ENCODE measurements around the gene HDAC2.
"Not testable (repeated sequence)": the region's sequence is repeated elsewhere in the genome, so short reads cannot be mapped to it uniquely, and the experiment has no call there.

Gene HDAC2

DNA sequence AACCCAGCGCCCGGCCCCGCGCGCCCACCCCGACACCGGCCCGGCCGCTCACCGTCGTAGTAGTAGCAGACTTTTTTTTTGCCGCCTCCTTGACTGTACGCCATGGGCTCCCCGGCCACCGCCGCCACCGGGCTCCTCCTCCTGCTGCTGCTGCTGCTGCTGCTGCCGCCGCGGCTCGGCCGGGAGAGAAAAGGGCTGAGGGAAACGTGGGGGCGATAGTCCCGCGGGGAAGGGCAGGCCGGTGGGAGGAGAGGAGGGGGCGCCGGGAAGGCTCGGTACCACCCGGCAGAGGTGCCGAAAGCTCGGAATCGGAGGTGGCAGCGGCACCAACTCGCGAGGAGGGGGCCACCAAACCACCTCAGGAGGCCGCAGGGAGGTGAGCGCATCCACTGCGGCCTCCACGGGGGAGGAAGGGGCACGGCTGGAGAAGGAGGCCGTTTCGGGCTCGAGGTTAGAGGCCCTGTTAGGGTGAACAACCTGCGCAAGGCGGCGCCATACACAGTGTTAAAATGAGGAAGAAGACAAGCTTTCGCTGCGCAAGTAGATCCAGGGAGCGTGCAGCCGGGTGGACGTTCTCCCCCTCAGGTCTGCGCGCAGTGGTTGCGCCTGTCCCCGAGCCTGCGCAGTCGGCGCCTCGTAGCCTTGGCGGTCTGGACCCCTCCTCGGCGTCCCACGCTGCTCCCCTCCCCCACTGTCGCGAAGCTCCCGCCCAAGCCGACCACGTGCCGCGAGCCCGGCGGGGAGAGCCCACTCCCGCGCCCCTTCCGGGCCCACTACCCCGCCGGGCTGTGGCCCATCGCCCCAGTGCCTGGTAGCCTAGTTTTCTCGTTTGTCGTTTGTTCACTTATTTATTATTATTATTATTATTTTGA, at the start of gene HDAC2:
TSS of gene HDAC2 (minus strand) at position 344 of the 872 bp plus-strand sequence. CDS start at position 104, 240 bp downstream.
- DNase-seq = peak; percentile 74

DNA sequence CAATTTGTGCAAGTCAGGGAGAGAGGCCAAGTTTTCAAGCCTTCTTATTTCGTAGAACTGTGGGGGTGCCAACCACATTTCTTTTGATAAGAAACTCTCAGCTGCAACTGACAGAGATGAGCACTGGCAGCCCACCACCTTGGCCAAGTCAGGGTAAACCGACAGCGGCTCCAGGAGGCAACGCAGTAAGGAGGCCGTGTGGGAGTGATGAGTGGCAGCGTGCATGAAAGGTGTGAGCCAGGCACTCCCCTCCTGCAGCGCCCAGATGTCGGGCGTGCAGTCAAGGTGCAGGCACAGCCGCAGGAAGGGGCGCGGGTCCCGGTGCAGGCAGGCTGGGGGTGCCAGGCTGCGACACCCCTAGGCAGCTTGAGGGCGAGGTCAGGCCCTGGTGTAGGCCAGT, 49.2 kb upstream of the HDAC2 start:
- DNase-seq = no peak

DNA sequence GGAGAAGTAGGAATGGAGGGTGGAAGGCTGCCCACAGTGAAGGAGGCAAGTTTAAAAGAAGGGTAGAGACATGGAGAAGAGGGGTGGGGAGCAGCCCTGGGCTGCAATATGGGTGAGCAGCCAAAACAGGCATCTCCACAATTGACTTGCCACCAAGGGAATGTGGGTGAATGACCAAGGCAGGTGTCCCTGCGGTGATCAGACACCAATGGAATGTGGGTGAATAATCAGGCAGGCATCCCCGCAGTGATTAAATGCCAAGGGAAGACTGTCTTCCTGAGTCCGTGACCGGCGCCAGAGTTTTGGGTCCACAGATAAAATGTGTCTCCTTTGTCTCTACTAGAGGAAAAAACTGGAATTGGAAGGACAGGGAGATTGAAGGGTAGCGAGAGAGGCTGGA, 46.2 kb upstream of the HDAC2 start:
- not testable (repeated sequence) for DNase-seq

DNA sequence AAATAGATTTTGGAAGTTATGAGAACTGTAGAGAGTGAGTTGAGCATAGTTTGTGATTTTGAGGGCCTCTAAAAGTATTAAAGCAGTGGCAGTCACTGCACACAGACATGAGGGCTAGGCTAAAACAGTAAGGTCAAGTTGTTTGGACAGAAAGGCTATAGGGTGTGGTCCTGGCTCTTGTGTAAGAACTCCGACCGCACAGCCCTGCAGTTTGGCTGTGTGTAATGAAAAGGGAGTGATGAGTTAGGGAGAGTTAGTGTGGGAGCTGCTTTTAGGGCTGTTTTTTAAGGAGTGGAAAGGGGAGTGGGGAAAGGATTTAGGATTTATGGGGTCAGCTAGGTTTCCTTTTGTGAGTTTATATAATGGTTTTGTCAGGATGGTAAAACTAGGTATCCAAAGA, 43.2 kb upstream of the HDAC2 start:
- not testable (repeated sequence) for DNase-seq

DNA sequence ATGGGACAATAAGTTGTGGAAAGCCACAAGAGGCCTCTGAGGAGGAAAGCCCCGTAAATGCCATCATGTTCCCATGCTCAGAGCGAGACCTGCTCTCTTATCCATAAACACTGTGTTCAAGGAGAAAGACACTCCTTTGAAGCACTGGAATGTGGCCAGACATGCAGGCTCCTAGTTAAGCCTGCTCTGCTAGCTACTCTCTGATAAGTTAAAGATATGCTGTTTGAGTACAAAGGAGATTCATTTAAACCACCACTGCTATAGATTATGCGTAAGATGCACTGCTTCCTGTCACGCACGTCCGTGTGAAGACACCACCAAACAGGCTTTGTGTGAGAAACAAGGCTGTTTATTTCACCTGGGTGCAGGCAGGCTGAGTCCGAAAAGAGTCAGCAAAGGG, 40.5 kb upstream of the HDAC2 start:
- DNase-seq = not testable (repeated sequence)

DNA sequence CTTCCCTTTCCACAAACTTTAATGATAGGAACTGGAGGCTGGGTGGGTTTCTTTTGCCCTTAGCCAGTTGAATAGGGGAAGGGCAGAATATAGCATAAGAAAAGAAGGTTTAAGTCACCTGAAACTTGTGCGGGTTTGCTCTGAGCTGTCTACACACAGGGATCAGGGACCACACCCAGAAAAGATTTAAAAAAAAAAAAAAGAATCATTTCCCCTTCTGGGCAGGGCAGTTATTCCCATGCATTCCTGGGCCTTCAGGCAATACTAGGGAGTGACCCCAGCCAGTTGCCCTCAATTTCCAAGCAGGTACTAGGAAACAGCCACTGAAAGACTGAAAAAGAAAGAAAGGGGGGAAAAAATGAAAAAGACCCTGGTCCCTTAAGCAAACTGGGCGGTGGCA, 39.6 kb upstream of the HDAC2 start:
- DNase-seq = no peak

DNA sequence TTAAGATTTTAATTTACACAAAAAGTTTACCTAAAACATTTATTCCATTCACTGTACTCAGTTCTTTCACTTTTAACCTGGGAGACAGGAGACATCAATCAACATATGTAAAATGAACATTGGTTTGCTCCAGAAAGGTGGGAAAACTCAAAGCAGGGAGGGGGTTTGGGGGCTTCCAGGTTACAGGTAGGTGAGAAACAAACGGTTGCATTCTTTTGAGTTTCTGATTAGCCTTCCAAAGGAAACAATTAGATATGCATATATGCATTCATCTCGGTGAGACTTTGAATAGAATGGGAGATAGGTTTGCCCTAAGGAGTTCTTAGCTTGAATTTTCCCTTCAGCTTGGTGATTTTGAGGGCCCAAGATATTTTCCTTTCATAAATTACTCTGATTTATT, 38.2 kb upstream of the HDAC2 start:
- DNase-seq = no peak

DNA sequence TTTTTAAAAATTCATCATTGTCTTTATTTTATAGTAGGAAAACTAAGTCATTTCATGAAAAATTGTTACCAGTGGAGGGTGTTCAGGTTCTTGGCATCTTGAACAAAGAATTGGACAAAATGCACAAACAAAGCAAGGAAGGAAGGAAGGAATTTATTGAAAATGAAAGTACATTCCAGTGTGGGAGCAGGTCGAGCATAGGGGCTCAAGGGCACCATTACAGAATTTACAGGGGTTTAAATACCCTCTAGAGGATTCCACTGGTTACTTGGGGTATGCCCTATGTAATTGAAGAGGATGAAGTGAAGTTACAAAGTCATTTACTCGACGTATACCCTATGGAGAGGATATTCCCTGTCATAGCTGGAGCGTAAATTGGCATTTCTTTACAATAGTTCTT, 37.4 kb upstream of the HDAC2 start:
- DNase-seq = no peak

DNA sequence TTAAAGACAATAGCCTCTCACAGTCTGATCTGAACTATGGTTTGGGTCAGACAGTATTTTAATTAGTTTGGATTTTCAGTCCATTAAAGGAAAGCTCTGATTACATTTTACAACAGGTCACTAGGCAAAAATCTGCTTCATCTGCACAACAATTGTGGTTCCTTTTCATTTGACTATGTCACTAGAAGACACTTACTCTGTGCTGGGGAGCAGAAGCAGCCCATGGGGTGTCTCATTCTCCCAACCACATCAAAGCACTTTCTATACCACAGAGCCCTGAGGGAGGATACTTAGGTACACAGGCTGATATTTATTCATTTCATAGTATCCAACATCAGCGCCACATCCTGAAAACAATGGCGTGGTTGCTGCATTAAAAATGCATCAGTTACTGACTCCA, 36.6 kb upstream of the HDAC2 start:
- DNase-seq = no peak

DNA sequence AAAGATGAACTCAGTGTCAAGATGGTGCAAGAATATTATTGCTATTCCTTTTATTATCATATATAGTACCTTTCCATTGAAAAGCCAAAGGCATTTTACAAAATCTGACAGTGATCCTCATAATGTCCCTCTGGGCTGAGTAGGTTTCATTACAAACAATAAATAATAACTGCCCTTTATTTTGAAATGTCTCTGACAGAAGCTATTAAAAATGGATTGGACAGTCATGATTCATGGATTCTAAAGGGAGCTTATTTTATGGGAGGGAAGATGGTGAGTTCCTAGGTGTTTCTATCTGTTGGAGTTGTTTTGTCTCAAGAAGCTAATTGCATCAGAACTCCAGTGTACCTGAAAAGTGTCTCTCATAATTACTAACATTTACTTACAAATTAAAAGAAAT, 30.4 kb upstream of the HDAC2 start:
- no peak for DNase-seq

DNA sequence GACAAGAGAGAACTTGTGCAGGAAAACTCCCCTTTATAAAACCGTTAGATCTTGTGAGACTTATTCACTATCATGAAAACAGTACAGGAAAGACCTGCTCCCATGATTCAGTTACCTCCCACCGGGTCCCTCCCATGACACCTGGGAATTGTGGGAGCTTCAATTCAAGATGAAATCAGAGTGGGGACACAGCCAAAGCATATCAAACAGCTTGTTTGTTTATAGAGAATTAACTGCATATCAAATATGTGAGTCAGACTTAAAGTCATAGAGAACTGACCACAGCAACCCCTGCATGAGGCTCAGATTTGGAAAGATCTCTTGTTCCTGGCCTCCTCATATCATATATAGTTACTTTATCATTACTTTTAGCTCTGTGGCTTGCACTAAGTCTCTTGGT, 29.1 kb upstream of the HDAC2 start:
- no peak for DNase-seq

DNA sequence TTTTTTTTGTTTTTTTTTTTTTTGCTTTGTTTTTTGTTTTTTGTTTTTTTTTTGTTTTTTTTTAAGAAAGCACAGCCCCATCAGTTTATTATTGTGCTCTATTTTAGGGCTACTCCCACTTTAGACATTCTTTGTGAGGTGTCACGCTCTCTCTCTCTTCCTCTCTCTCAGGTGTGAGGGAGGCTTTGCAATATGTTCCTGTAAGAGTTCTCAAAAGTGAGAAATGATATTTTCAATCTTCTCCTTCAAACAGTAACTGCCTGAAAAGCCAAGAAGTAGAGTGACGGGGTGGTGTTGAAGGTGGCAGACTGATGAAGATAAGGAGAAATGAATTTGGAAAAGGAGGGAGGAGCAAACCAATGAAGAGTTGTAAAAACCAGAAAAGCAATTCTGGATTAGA, 28.3 kb upstream of the HDAC2 start:
- DNase-seq = no peak

DNA sequence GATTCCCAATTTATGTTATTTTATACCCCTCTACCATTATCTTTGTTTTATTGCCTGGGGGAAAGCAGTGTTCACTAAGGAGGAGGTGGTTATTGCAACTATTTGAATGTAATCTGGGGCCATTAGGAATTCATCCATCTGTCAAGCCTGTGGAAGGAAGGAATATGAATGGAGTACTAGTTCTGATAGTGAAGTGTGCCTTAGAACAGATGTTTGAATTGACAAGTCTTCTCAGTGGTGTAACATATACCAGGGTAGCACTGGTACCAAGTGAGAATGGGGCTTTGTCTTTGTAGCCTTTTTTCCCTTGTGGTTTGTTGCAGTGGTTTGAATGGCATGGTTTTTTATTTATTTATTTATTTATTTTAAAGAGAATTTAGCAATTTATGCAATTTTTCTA, 27.9 kb upstream of the HDAC2 start:
- DNase-seq = no peak

DNA sequence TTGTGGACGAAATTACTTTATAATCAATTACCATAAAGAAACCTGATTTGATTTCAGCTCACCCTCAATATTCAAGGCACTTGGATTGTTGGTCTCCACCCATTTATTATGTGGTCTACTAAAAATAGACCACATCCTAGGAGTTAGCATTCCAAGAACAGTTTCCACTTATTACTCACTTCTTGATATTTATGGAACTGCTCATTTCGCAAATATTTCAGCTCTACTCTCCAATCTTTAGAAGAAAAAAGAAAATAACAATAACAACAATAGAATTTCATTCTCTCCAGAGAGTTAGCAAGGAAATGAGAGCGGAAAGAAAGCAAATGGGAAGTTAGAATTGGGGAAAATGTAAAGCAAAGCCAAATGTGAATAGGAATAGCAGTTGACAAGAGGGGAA, 26.2 kb upstream of the HDAC2 start:
- DNase-seq = no peak

DNA sequence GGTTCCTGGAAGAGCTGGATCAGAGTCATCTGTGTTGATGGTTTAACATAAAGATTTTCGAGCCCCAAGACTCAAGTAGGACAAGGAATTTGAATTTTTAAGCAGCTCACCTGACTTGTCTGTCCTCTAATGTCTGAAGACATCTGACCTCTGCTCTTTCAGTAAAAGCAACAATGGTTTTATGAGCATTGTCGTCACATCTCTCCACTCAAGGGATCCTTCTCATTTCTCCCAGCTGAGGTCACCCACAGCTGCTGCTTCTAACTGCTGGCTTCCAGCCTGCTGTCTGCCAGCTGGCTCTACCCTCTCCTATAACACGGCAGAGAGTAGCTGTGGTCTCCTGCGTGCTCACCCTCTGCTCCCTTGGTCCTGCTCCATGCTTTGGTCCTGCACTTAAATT, 24.7 kb upstream of the HDAC2 start:
- peak; percentile 88 for DNase-seq

DNA sequence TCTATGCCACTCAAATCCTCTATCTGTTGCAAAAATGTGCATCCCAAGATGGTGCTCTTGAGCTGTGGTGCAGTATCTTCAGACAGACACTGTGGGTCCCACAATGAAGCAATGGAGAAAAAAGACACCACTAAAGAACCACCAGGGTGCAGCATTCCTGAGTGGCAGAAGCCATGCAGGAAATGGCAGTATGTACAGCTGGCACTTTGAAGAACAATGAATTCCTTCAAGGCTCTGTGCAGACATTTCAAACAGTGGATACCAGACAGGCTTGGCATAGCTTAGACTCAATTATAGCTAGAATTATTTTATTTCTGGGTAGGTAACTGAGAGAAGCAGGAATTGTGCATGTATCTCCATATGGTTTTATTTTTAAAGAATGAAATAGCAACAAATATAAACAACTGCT, 24.0 kb upstream of the HDAC2 start:
- peak; percentile 93 for DNase-seq

DNA sequence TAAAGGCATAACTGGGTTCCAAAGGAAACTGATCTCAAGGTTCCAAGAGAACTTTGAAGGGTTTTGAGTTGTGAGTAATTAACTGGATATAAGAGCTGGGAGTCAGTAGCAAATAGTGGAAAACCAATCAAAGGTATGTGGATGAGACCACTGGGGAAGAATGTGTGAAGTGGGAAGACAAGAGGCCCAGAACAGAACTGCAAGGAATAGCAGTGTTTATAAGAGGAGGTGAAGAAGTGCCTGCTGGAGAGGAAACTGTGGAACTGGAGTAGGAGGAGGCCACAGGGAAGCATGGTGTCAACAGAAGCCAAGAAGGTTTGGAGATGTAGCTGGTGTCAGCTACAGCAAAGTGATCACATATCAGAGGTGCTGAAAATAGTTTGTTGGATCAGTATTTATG, 18.7 kb upstream of the HDAC2 start:
- no peak for DNase-seq

DNA sequence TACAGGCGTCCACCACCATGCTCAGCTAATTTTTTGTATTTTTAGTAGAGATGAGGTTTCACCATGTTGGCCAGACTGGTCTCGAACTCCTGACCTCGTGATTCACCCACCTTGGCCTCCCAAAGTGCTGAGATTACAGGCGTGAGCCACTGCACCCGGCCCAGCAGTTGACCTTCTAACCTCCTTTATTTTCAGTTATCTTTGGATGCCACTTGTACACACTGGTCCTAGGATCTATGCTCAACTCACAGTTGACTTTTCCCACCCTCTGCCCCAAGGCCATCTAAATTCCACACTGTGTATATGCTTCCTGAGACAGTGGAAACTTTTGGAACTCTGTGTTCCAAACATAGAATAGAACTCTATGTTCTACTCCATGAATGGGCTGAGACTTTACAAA, 11.7 kb upstream of the HDAC2 start:
- not testable (repeated sequence) for DNase-seq

DNA sequence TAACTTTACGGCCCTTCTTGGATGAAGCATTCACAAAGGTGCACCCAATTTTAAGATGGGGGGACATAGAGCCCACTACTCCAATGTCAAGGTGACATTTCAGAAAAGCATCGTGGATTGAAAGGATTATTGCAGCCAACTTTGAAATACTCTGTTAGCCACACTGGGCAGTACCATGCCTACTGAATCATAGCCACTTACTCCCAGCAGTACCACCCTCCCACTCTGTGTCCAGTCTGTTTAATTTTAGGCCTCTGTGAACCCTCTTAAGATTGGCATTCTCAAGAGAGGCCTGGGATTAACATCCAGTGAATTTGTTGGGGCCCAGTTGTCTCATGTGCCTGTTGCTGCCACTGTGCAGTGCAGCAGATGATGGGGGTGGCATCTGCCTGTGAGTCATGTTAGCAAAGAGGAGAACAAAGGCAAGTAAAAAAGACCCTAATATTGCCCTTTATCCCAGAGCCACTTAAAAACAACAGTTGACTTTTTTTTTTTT, 11.2 kb upstream of the HDAC2 start:
- DNase-seq = no peak

DNA sequence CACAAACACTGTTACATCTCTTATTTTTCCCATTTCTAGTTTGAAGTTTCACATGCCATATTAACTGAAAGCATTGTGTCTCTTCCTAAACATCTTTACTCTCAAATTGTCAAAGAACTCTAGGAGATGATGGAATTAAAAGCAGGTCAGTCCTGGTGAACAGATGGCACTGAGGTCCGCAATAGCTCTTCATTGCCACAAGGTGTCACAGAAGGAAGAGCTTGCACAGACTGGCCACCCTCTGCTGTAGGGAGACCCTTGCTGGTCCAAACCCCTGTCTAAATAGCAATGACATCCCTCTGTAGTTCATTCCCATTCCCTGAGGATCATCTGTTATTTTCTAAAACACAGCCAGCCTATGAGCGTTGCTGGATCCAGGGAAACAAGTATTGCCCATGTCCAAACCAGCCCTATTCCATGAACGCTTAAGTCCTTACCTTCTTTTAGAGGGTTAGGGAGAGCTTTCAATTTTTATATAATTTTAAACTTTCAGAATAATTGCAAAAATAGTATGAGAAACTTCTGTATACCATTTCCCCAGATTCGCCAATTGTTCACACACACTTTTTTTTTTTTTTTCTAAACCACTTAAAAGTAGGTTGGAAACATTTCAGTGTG, 10.1 kb upstream of the HDAC2 start:
- peak; percentile 4 for DNase-seq

DNA sequence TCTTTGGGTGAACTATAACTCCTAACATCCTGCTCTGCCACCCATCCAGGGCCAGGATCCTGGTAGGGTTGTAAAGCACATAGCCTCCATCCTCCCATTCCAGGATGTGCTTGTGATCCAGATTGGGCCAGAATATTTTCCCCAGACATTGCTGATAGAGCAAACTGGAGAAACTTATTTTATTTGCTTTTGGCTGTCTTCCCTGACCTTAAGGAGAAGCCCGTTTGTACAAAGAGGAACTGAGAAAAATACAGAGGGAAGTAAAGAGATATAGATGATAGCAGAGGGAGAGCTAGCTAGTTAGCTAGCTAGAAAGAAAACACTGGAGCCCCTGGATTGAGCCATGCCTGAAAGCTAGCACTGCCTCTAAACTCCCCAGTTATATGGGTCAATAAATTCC, 9.0 kb upstream of the HDAC2 start:
- DNase-seq = no peak

DNA sequence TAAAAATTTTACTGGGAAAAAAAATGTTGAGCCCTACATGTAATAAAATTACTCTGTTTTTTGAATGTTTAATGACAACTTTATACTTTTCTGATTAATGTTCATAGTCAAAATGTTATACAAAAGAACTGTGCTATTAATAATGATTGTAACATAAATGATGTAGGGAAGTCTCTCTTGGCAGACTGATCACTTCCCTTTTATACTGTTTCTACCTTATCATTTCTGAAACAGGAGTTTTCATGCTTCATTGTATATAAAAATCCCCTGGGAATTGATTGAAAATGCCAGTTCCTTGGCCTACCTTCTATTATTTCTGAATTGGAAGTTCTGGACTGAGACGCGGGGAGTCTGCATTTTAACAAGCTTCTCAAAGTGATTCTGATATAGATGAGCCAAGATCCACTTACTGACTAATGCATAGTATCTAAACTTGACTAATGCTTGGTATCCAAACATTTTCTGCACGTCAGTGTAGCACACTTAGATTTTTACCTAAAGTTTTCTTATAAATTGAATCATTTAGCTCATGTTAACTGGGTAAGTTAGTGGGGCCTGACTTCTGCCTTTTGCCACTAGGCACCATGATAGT, 7.2 kb upstream of the HDAC2 start:
- no peak for DNase-seq

DNA sequence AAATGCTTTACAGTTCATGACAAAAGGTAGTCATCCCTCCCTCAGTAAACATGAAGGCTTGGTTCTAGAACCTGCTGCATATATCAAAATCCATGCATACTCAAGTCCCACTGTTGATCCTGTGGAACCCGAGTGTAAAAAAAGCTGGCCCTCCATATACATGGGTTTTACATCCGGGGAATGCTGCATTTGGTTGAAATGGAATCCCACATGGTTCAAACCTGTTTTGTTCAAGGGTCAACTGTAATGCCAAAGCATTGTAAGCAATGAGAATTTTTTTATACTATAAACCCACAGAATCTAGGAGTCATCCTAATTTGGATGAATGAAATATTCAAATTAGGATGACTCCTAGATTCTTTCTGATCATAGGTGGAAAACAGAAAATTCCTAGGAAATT, 5.9 kb upstream of the HDAC2 start:
- no peak for DNase-seq

DNA sequence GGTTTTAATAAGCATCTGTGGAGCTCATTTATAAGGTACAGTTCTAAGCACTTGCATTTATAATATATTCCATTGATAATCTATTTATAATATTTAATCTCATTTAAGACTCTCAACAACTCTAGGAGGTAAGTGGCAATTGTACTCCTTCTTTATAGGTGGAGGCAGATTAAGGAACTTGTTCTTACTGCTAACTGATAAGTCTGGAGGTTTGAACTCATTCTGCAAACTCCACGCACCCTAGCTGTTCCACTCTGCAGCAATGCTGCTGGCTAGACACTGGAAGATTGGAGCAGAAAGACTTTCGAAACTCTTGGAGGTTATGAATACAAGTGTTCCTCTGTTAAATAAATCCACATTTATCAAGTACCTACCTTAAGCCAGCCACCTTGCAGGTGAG, 793 bp upstream of the HDAC2 start:
- peak; percentile 48 for DNase-seq
